ENCODE results near the gene HTT-AS. TPM values are rescaled to one million over a fixed set of nuclear protein-coding genes. Genes with fewer than 3 reads are reported as not detected.

Gene HTT-AS
- total RNA-seq (2022; extraction: Qiagen RNA extraction), result not detected in 5 replicates

GRCh38 chr4:3074078-3074845, at the start of gene HTT-AS, which contains the start of gene HTT:
Gene HTT-AS, minus strand, starts transcription at chr4:3074538.
Gene HTT, plus strand, starts transcription at chr4:3074681. Its CDS starts 145 bp downstream, at chr4:3074826.

Other genes with a start within 250 kb of the HTT-AS start
- 71.6 to 97.8 TPM (median 93.6 TPM) in 5 replicates for gene ADD1, start 230.7 kb downstream of the HTT-AS start, total RNA-seq (2022; extraction: Qiagen RNA extraction)
- gene NOP14, start 111.1 kb downstream of the HTT-AS start, total RNA-seq (2022; extraction: Qiagen RNA extraction), result 23.7 to 29.8 TPM (median 29.0 TPM) in 5 replicates
- gene GRK4, start 111.0 kb downstream of the HTT-AS start, total RNA-seq (2022; extraction: Qiagen RNA extraction), result 1.3 to 1.8 TPM (median 1.6 TPM) in 5 replicates
- gene HTT, start 143 bp upstream of the HTT-AS start, total RNA-seq (2022; extraction: Qiagen RNA extraction), result 10.1 to 16.2 TPM (median 15.2 TPM) in 5 replicates
- 0.05 to 0.18 TPM (median 0.08 TPM) in 5 replicates for gene MSANTD1, start 174.6 kb upstream of the HTT-AS start, total RNA-seq (2022; extraction: Qiagen RNA extraction)
- gene RGS12, start 218.5 kb upstream of the HTT-AS start, total RNA-seq (2022; extraction: Qiagen RNA extraction), result 8.2 to 11.6 TPM (median 10.0 TPM) in 5 replicates

All from A549 treated with dexamethasone at 1 μM for 4 hours (cell line).